Measurements from ENCODE around the gene WDR7. TPM values are rescaled to one million over a fixed set of nuclear protein-coding genes. Genes with fewer than 3 reads are reported as not detected.

WDR7 gene
- total RNA-seq, 1 experiment from 2014 or later = 7.8 TPM

GRCh38 chr18:56662502-56662901 lies 11.3 kb downstream of the WDR7 start:
- ChIA-PET CTCF (no interaction called here), POLR2A (no interaction called here)
- Mint-ChIP-seq H3K36me3 (ENCODE audit: insufficient read depth, unreplicated experiment) (no peaks in the 10 kb centered on the region), H3K4me1 (ENCODE audit: low read depth, unreplicated experiment) (no peaks in the 10 kb centered on the region), H3K27me3 (ENCODE audit: insufficient read depth, unreplicated experiment) (no peaks in the 10 kb centered on the region), H3K27ac (ENCODE audit: unreplicated experiment) (no peak overlapping the region), H3K9me3 (ENCODE audit: unreplicated experiment) (no peaks in the 10 kb centered on the region), H3K4me3 (ENCODE audit: unreplicated experiment) (no peak overlapping the region)
- TF ChIP-seq CTCF (IDR thresholded peaks at IDR 0.05; ENCODE audit: insufficient read depth in 1 of 2, low read depth in 1 of 2, low read length in 1 of 2, severe bottlenecking in 1 of 2, unreplicated experiment in 1 of 2) = no peak
- intact Hi-C loops (cut with micrococcal nuclease; ENCODE audit: unreplicated experiment) = no loop called here
- BruUV-seq (replicated peaks) = no TSS peak
- H3K9me3 ChIP-seq = no peaks in the 10 kb centered on the region
- DNase-seq = no peak
- H3K27me3 ChIP-seq (replicated peaks; ENCODE audit: control insufficient read depth, insufficient read depth, low read length) = no peaks in the 10 kb centered on the region
- H3K4me3 ChIP-seq (ENCODE audit: low read depth, low read length) = no peak overlapping the region
- H3K4me1 ChIP-seq = no peaks in the 10 kb centered on the region
- no peaks in the 10 kb centered on the region for H3K36me3 ChIP-seq (ENCODE audit: control insufficient read depth, insufficient read depth, low read length)

GRCh38 chr18:56662902-56663301 lies 11.7 kb downstream of the WDR7 start:
- no peaks in the 10 kb centered on the region for H3K9me3 Mint-ChIP-seq (ENCODE audit: unreplicated experiment)
- Histone ChIP-seq H3K4me1 (no peaks in the 10 kb centered on the region), H3K9me3 (no peaks in the 10 kb centered on the region), H3K36me3 (ENCODE audit: control insufficient read depth, insufficient read depth, low read length) (no peaks in the 10 kb centered on the region), H3K4me3 (ENCODE audit: low read depth, low read length) (no peak overlapping the region), H3K27me3 (replicated peaks; ENCODE audit: control insufficient read depth, insufficient read depth, low read length) (no peaks in the 10 kb centered on the region)
- no peak for DNase-seq
- intact Hi-C loops (cut with micrococcal nuclease; ENCODE audit: unreplicated experiment) = no loop called here
- TF ChIP-seq CTCF (IDR thresholded peaks at IDR 0.05; ENCODE audit: insufficient read depth in 1 of 2, low read depth in 1 of 2, low read length in 1 of 2, severe bottlenecking in 1 of 2, unreplicated experiment in 1 of 2) = no peak
- ChIA-PET POLR2A (no interaction called here), CTCF (no interaction called here)
- H3K36me3 Mint-ChIP-seq (ENCODE audit: insufficient read depth, unreplicated experiment) = no peaks in the 10 kb centered on the region
- H3K4me1 Mint-ChIP-seq (ENCODE audit: low read depth, unreplicated experiment) = no peaks in the 10 kb centered on the region
- no peaks in the 10 kb centered on the region for H3K27me3 Mint-ChIP-seq (ENCODE audit: insufficient read depth, unreplicated experiment)
- no peak overlapping the region for H3K4me3 Mint-ChIP-seq (ENCODE audit: unreplicated experiment)
- BruUV-seq (replicated peaks) = no TSS peak
- no peak overlapping the region for H3K27ac Mint-ChIP-seq (ENCODE audit: unreplicated experiment)

GRCh38 chr18:56672391-56672790 lies 21.2 kb downstream of the WDR7 start:
- BruUV-seq (replicated peaks) = no TSS peak
- DNase-seq = no peak
- no peaks in the 10 kb centered on the region for H3K27me3 ChIP-seq (replicated peaks; ENCODE audit: control insufficient read depth, insufficient read depth, low read length)
- Mint-ChIP-seq H3K36me3 (ENCODE audit: insufficient read depth, unreplicated experiment) (no peaks in the 10 kb centered on the region), H3K9me3 (ENCODE audit: unreplicated experiment) (no peaks in the 10 kb centered on the region), H3K4me3 (ENCODE audit: unreplicated experiment) (no peak overlapping the region), H3K27ac (ENCODE audit: unreplicated experiment) (no peak overlapping the region), H3K4me1 (ENCODE audit: low read depth, unreplicated experiment) (no peaks in the 10 kb centered on the region), H3K27me3 (ENCODE audit: insufficient read depth, unreplicated experiment) (no peaks in the 10 kb centered on the region)
- no peak overlapping the region for H3K4me3 ChIP-seq (ENCODE audit: low read depth, low read length)
- ChIA-PET POLR2A (no interaction called here), CTCF (no interaction called here)
- intact Hi-C loops (cut with micrococcal nuclease; ENCODE audit: unreplicated experiment) = no loop called here
- no peaks in the 10 kb centered on the region for H3K4me1 ChIP-seq
- H3K9me3 ChIP-seq = no peaks in the 10 kb centered on the region
- no peak for TF ChIP-seq CTCF (IDR thresholded peaks at IDR 0.05; ENCODE audit: insufficient read depth in 1 of 2, low read depth in 1 of 2, low read length in 1 of 2, severe bottlenecking in 1 of 2, unreplicated experiment in 1 of 2)
- H3K36me3 ChIP-seq (ENCODE audit: control insufficient read depth, insufficient read depth, low read length) = no peaks in the 10 kb centered on the region
